ENCODE results near the gene SDHB.

The SDHB gene

DNA sequence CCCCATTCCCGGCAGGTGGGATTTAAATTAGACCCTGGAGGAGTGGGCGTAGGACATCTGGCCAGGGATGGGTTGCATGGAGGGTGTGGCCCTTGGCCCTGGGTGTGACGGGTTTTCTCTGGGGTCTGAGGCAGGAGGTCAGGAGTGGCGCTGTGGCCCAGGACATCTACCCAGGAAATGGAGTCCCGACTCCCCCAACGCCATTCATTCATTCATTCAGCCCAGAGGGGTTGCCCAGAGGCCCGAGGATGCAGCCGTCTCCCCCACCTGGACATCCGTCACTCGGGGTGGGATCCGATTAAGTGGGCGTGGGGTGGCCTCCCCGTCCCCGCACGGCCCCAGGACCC is 42.8 kb downstream of the SDHB start:
- no peak for DNase-seq

DNA sequence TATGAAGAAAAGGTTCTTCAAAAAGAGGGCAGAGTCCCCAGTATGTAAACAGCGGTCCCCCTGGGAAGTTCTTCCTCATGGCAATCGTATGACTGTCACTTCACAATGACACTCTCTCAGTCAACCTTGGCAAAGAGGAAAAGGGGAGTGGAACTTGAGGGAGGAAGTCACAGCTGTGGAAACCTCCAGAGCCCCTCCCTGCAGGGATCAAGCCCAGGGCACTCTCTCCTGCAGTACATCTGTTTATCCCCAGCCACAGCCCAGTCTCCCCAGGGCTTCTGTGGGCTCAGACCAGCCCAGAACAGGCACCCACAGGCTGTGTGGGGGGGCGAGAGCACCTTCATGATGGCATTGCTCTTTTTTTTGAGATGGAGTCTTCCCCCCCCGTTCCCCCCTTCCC is 44.1 kb downstream of the SDHB start:
- DNase-seq = no peak

DNA sequence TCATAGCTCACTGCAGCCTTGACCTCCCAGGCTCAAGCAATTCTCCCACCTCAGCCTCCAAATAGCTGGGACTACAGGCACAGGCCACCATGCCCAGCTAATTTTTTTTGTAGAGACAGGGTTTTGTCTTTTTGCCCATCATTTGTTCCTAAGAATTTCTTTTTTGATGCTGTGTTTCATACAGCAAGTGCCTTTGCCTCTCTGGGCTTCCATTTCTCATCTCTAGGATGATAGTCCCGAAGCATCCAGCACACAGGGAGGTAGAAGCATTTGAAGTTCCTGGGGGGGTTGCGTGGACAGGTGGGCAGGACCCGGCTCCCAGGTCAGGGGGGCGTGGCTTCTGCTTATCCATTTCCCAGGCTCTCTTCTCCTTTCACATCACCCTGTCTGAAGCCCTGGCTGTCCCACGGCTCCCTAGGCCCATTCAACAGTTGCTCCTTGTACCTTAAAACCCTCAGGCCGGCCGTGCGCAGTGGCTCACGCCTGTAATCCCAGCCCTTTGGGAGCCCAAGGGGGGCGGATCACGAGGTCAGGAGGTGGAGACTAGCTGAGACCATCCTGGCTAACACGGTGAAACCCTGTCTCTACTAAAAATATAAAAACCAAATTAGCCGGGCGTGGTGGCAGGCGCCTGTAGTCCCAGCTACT is 45.5 kb downstream of the SDHB start:
- DNase-seq = no peak

DNA sequence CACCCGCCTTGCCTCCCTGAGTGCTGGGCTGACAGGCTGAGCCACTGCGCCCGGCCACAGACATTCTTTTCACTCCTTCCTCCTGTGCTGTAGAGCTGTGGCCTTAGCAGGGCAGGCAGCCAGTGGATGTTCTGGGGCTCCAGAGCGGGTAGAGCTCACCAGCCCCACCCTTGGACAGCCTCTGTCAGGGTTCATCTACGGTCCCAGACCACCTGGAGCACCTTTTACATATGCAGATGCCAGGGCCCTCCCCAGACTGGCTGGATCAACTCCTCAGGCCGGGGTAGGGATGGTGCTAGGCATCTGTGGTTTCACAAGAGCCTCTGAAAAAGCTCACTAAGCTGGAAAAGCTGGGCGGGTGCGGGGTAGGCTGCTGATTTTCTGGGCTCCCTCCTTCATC is 46.7 kb downstream of the SDHB start:
- DNase-seq = no peak

DNA sequence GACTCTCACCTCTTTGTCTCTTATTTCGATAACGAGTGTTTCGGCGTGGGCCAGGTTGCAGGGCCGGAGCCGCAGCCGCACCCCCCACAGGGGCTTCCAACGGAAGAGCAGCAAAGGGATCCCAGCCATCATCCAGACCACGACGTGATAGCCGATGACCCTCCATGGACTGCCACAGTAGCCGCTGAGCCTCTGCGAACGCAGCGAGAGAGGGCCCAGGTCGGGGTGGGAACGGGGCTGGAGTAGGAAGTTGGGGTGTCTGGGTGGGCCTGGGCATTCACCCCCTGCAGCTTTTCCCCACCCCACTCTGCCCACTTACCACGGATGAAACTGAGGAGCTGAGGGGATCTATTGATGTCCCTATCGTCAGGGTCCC is 48.5 kb downstream of the SDHB start:
- DNase-seq = no peak

DNA sequence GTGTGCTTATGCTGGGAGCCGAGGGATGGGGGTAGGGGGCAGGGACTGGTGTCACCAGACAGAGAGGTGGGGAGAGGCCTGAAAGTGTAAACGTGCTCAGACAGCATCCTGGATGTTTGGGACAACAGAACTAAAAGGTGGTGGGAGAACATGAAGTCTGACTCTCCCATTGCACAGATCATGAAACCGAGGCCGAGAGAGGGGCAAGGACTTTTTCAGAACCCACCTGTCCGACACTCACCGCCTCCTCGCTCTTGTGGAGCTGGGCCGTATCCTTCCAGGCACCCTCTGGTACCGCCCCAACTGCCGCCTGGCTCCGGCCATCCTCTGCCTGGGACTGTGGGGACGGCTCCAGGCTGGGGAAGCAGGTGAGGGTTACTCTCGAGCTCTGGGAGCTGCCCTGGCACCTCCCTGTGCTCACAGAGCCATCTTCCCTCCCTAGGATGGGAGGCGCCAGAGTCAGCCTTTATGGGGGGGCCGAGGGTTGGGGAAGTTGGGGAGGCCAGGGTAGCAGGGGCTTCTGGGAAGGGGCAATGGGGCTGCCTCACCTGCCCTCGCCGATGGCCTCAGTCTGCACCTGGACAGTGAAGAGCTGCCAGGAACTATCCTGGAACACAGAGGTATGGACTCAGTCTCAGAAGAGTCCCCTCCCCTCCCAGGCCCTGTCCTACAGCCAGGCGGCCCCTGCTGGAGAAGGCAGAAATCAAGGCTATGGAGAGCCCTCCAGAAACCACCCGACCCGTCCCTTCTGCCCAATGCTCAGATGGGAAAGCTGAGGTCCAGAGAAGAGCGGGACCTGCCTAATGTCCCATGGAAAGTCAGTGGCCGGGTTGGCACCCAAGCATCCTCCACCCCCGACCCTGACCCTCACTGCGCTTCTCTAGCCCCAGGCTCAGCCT is 49.1 kb downstream of the SDHB start:
- DNase-seq = no peak

DNA sequence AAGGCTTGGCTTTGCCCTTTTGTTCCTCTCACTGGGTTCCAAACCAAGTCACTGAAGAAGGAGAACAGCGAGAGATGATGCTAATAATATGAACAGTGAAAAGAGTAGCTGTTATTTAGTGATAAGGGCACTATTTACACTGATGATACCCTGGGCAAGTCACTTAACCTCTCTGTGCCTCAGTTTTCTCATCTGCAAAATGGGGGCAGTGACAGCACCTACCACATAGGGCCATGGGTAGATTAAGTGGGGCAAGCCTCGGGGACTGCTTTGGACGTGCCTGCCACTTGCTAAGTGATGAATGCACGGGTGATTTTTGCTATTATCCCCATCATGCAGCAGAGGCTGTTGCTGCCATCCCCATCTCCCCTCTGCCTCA is 51.3 kb downstream of the SDHB start:
- no peak for DNase-seq

DNA sequence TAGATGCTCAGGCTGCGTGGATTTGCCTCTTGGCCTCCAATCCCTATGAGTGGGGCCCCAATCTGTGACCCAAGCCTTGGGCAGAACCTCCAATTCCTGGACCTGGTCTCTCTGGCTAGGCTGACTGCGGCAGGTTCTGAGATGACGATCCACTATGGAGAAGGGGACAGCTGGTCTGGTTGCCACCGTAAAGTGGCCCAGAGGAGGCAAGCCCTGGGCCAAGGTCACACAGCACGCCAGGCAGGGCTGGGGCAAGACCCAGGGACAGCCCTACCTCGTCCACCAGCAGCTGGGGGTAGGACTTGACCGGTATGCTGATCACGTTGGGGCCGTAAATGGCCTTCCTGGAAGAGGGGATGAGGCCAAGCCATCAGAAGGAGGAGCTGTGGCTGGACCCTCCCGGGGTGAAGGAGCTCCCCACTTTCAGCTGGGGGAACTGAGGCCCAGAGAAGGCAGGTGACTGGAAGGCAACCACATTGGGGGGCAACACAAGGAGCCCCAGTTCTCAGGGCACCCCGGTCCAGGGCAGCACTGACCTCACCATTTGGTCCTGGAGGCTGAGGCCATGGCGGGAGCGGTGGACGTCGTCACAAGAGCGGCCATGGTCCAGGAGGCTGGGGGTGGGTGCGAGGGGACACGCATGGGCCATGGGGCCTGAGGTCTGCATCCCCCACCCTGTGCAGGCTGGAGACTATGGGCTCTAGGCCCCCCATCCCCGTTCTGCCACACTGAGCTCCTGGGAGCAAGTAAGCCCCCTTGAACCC is 51.9 kb downstream of the SDHB start:
- DNase-seq = no peak

DNA sequence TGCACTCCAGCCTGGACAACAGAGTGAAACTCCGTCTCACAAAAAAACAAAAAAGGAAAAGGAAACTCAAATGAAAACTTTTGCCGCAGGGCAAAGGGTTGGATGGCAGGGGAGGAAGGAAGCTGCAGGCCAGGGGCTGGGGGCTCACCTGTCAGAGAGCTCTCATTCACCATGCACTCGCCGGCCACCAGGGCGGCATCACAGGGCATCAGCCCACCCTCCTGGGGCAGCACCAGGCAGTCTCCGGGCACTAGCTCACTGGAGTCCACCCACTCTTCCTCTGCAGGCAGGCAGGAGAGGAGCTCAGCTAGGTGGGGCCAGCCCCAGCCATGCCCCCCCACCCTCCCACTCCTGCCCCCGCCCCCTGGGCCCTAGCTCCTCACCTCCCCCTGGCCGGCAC is 54.0 kb downstream of the SDHB start:
- no peak for DNase-seq

DNA sequence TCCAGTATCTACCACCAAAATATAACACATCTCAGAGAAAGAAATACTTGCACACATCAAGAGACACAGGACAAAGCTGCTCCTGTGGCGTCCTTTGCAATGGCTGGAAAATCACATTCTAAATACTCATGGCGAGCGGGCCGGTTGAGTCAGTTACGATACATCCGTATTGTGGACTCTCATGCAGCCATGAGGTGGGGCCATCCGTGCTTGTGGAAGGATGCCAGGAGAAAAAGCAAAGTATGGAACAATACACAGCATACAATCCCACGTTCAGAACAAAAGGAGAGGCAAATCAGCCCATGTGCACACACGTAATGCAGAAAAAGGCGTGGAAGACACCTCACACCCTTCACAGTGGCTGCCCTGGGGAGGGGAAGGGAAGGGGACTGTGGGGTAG is 55.2 kb downstream of the SDHB start:
- DNase-seq = no peak

DNA sequence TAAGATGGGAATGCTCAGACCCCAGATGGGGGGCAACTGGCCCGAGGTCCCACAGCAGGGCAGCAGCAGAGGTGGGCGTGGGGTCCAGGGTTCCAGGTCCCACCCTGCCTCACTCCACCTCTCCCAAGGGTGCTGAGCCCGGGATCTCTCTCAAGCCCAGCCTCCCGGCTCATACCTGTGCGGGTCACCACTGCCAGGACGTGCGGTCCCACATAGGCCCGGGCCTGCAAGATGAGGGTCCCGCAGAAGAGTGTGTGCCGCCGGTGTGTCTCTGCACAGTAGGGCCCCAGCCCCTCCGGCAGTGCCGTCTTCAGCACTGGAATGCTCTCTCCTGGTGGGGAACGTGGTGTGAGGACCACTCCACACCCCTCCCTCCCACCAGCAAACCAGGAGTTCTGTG is 57.0 kb downstream of the SDHB start:
- DNase-seq = no peak

DNA sequence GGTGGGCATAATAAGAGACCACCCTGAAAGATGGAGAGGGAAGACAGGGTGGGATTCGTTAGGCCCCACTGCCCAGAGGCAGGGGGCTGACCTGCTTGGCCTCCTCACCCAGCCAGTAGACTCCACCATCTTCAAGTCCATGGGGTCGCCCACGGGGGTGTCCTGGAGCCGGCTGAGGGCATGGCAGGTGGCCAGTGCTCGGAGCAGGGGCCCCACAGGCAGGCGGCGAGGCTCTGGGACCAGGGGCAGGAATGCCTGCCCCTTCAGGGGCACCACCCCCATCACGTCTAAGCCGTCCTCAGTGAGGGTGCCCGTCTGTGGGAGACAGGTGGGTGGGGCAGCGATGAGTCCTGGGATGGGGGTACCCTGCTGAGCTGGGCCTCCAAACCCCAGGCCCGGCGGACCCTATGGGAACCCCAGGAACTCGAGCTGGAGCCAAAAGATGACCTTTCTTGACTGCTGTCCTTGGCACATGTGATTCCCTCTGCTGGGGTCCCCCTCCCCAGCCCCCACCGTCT is 60.3 kb downstream of the SDHB start:
- DNase-seq = no peak

DNA sequence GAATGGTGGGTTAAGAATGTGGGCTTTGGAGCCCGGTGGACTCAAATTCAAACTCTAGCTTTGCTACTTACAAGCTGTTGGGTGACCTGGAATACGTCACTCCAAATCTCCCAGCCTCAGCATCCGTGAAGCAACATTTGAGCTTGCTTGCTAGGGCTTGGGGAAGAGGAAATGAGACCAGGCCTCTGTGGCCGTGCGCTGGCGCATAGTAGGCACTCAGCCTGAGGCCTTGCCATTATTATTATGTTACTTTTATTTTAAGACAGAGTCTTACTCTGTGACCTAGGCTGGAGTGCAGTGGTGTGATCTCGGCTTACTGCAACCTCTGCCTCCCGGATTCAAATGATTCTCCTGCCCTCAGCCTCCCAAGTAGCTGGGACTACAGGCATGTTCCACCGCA is 61.2 kb downstream of the SDHB start:
- no peak for DNase-seq

DNA sequence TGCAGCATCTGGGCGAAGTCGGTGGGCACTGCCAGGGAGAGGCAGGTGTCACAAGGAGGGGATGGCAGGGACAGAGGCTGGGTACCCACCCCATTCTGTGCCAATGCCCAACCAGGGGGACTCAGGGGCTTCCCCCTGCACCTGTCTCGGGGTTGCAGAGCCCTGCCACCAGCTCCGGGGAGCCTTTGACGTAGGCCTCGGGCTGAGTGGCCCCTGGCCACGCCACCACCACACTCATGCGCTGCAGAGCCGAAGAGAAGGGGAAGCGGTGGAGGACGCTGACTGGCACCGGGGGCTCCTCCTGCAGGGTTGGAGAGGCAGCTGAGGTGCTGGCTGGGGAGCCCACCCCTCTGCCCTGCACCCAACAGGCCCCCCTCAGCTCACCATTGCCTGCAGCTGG is 61.7 kb downstream of the SDHB start:
- no peak for DNase-seq

DNA sequence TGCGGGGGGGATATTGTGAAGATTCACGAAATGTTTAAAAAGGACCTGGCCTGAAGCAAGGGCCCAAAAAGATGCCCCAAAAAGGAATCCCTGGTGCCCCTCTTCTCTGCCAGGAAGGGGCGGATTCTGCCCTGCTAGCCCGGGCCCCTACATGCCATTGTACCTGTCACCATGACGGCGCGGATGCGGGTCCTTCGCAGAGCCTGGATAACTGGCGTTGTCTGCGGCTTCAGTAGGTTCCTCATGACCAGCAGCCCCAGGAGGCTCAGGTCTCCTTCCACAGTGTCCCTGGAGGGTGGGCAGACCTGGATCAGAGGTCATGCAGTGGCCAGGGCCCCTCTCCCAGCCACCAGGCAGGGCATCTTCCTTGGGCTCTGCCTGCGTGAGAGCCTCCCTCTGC is 62.3 kb downstream of the SDHB start:
- DNase-seq = no peak

DNA sequence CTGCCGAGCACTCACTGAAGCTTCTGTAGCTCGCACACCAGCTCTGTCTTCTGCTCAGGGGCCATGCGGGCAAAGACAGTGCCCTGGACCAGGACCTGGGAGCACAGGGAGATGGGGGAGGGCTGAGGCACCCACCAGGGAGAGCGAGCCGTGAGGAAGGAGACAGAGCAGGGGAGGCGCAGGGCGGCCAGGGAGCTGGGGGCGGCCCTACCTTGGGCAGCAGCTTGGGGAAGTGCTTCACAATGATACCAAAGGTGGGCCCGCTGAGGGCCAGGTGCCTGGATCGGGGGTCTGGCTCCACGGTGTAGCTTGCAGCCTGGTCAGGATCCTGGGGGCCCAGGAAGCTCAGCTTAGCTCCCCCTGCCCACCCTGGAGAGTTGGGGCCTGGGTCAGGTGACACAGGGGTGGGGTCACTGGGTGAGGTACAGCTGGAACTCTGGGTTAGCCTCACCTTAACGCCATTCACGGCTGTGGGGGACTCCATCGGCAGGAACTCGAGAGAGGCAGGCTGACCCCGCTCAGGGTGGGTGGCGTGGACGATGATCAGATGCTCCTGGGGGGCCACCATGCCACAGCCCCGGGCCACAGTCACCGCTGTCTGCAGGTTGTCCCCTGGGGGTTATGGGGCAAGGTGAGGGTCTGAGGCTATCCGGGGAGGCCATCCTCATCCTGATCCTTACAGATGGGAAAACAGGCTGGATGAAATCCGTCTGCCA is 64.0 kb downstream of the SDHB start:
- no peak for DNase-seq

DNA sequence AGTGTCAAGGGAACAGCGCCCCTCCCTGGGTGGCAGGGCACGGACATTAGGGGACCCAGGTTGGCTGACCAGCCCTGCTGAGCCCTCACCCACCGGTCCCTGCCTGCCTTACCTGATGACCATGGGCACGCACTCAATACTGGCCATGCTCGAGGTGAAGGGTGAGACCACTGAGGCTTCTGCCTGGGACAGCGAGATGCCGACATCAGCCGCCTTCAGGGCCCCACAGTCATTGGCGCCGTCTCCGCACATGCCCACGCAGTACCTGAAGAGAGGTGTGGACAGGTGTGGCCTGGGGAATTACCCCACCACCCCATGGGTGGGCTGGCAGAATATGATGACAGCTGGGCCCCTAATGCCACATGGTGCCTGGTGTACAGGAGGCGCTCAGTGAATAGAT is 65.6 kb downstream of the SDHB start:
- no peak for DNase-seq

DNA sequence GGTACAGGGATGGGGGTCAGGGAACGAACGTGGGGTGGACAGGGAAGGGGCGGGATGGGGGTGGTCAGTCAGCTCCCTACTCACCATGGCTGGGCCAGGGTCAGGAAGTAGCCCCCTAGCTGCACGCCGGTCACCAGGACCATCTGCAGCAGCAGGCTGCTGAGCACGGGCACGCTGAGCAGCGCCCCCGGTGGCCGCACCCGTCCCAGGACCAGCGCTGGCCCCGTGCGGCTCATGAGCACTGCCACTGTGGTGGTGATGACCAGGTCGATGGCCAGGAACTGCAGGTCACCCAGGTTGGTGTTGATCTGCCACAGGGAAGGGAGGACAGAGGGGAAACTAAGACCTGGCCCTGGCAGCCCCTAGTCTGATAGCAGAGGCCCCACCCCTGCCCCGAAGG is 66.9 kb downstream of the SDHB start:
- DNase-seq = no peak

DNA sequence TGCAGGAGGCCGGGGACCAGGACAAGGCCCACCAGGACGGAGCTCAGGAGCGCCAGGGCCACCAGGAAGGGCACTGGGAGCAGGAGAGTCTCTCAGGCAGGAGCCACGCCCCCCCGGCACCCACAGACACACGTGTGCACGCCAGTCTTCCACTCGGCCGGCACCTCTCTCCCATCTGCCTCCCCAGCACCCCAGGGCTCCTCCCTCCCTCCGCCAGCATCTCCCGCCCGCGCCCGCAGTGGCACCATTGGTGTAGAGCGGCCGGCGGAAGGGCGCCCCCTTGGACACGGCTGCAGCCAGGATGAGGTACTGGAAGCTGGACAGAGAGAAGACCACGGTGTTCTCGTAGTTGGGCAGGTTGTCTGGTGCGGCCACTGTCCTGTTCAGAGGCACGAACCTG is 67.3 kb downstream of the SDHB start:
- DNase-seq = no peak

DNA sequence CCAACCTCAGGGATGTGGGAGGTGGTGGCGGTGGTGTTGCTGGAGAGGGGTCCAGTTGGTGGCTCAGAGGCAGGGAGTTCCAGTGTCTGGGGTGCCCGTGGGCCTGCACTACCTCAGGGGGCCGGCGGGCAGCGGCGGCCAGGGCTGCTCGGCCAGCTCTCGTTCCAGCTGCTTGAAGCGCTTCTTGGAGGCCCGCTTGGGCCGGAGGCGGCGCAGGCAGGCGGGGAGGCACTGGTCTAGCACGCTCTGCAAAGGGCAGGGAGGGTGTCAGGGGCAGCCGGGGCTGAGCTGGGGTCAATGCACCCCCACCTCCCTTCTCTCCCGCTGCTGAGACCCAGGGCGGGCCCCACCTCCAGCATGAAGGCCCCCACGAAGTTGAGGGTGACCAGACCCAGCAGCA is 67.7 kb downstream of the SDHB start:
- no peak for DNase-seq

DNA sequence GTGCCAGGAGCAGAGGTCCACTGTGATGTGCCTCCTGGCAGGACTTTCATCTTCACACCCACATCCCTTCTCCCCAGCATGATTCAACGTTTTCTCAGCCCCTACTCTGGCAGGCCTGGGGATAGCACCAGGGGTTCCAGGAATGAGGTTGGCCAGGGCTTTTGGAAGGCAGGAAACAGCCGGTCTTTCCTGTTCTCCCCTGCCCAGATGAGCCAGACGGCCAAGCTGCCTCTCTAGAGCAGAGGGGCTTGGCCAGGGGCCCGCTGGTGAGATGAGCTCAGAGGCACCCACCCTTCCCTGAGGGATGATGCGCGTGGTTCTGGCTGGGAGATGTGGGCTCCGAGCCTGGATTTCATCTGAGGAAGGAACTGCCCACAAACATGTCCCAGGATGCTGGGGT is 69.1 kb downstream of the SDHB start:
- DNase-seq = no peak

DNA sequence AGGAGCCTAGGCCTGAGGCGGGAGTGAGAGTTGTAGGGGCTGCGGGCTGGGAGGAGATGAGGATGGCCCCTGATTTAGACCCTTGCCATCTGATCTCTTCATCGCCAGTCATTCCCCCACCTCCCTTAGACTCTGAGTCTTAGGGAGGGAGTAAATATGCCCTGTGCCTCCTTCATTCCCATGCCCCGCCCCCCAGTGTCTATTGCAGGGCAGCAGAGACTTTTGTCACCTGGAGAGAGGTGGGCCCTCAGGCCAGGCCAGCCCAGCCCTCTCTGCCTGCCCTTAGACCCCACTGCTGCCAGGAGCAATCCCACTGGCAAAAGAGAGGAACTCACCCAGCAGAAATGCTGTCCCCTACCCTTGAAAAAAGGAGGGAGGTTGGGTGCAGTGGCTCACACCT is 70.2 kb downstream of the SDHB start:
- DNase-seq = no peak

DNA sequence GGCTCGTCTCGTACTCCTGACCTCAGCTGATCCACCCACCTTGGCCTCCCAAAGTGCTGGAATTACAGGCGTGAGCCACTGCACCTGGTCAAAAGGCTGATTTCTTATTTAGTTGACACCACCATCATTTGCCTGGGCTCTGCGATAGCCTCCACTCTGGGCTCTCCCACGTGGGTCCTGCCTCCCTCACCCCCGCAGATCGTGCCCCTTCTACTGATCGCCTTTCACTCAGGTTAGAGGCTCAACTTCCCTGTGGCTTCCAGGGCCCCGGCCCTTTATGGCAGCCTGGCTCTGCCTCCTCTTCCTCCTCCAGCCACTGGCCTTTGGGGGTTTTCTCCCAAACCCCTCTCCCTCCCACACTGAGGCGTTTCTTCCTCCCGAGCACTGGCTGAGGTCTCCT is 70.9 kb downstream of the SDHB start:
- no peak for DNase-seq
